K562 (cell line): Measurements from ENCODE around the gene ARHGEF25. TPM values are rescaled to one million over a fixed set of nuclear protein-coding genes. Genes with fewer than 3 reads are reported as not detected.
"Not testable (repeated sequence)": the region's sequence is repeated elsewhere in the genome, so short reads cannot be mapped to it uniquely, and the experiment has no call there.

Source experiments
- ATAC-seq: fragments of 200-7000 bp; cut with Tn5 transposase; 3 replicates; pipeline ENCODE4 v1.9.1; 2020; ENCODE audit warnings: moderate library complexity
- BruUV-seq: library from RNA; stranded (reverse); fragments of 400-500 nt; replicated peaks from 2 replicates; lab custom pipeline; 2021; lab: Mats Ljungman, UMichigan
- CTCF ChIA-PET: fragments of 300-600 bp; formaldehyde crosslinking; extraction: SDS; loops from one replicate; lab custom pipeline; 2021; ENCODE audit warnings: low intra/inter-chr PET ratio; lab: Yijun Ruan, JAX
- POLR2A ChIA-PET: fragments of 300-600, 350-650 bp; sonication (Branson Sonifier 250); formaldehyde crosslinking; extraction: SDS; loops from one replicate; lab custom pipeline; 2021; ENCODE audit warnings: antibody characterized with exemption, inconsistent platforms; lab: Yijun Ruan, JAX
- DNase-seq, 4 experiments: peaks; one replicate each; pipeline versions ENCODE4 v3.0.0 to v3.0.0-alpha.2; 2011 to 2018; ENCODE audit warnings: low spot score in 3 of 4, mixed read lengths in 3 of 4; ENCODE audit errors: extremely low read depth in 1 of 4
- FAIRE-seq: peaks from 2 replicates; lab custom pipeline; 2011; peaks lifted over from hg19 to GRCh38; lab: Jason Lieb, UNC
- H2AFZ ChIP-seq: 2 replicates; pipeline ENCODE4 v1.6.0; 2011; ENCODE audit warnings: low read depth, low read length, control low read depth, inconsistent platforms
- H3K27ac ChIP-seq: fragments of 200-600 bp; 3 replicates; pipeline ENCODE4 v1.8.0; 2011; ENCODE audit warnings: low read depth, mild to moderate bottlenecking, control low read depth, inconsistent platforms, low read length, moderate library complexity, mixed read lengths; ENCODE audit errors: extremely low read depth
- H3K27me3 ChIP-seq, 2 experiments: fragments of 300-600 bp in 1 of 2; 2 replicates in 1 of 2; 3 replicates in 1 of 2; pipeline versions ENCODE4 v1.6.0 to v1.8.0; 2011; ENCODE audit warnings: inconsistent platforms in 2 of 2, low read length in 2 of 2, mild to moderate bottlenecking in 1 of 2, mixed read lengths in 1 of 2, moderate library complexity in 1 of 2; ENCODE audit not compliant: control insufficient read depth in 2 of 2, insufficient read depth in 2 of 2
- H3K36me3 ChIP-seq: fragments of 300-600 bp; 3 replicates; pipeline ENCODE4 v1.8.0; 2011; ENCODE audit warnings: mild to moderate bottlenecking, low read length, inconsistent platforms; ENCODE audit not compliant: control insufficient read depth, insufficient read depth
- H3K4me1 ChIP-seq, 2 experiments: fragments of 200-600 bp in 1 of 2; replicated peaks in 1 of 2; 2 replicates in 1 of 2; 3 replicates in 1 of 2; pipeline versions ENCODE4 v1.5.1 to v1.8.0; 2011; ENCODE audit warnings: inconsistent platforms in 2 of 2, low read length in 2 of 2, mild to moderate bottlenecking in 1 of 2, mixed read lengths in 1 of 2, moderate library complexity in 1 of 2; ENCODE audit not compliant: control insufficient read depth in 2 of 2, insufficient read depth in 2 of 2
- H3K4me2 ChIP-seq: 2 replicates; pipeline ENCODE4 v1.6.1; 2011; ENCODE audit warnings: low read length, control low read depth, inconsistent platforms, mixed read lengths; ENCODE audit not compliant: insufficient read depth
- H3K4me3 ChIP-seq: fragments of 200-600 bp; sonication (generic), shearing (Covaris generic); 2 replicates; pipeline ENCODE4 v1.5.1; 2016; ENCODE audit warnings: control low read depth, inconsistent platforms
- H3K79me2 ChIP-seq: fragments of 200-600 bp; 3 replicates; pipeline ENCODE4 v1.8.0; 2011; ENCODE audit warnings: low read length, inconsistent platforms; ENCODE audit not compliant: control insufficient read depth, insufficient read depth
- H3K9ac ChIP-seq, 2 experiments: 2 replicates each; pipeline versions ENCODE4 v1.6.0 to v1.6.1; 2011; ENCODE audit warnings: low read depth in 2 of 2, low read length in 2 of 2, control low read depth in 1 of 2, inconsistent platforms in 1 of 2, mild to moderate bottlenecking in 1 of 2, mixed read lengths in 1 of 2; ENCODE audit not compliant: insufficient read depth in 1 of 2
- H3K9me1 ChIP-seq: one replicate; pipeline ENCODE4 v1.6.0; 2011; ENCODE audit warnings: inconsistent platforms, mild to moderate bottlenecking, low read length, moderate library complexity; ENCODE audit not compliant: control insufficient read depth, insufficient read depth
- H3K9me3 ChIP-seq: replicated peaks from 2 replicates; pipeline ENCODE4 v1.5.1; 2011; ENCODE audit warnings: low read depth, low read length, inconsistent platforms; ENCODE audit not compliant: control insufficient read depth, insufficient read depth
- H4K20me1 ChIP-seq: replicated peaks from 2 replicates; pipeline ENCODE4 v1.6.1; 2011; ENCODE audit warnings: low read length, inconsistent platforms, mixed read lengths; ENCODE audit not compliant: control insufficient read depth, insufficient read depth
- ATF1 ChIP-seq, 2 experiments: fragments of 450-650 bp in 1 of 2; IDR thresholded peaks; 2 replicates each; pipeline ENCODE4 v1.6.1; 2016; ENCODE audit warnings: missing compliant biosample characterization in 1 of 2, missing genetic modification characterization in 1 of 2
- CBX5 ChIP-seq: IDR thresholded peaks from 2 replicates; pipeline ENCODE4 v1.6.1; 2014; ENCODE audit warnings: low read depth, borderline replicate concordance
- NFRKB ChIP-seq: fragments of 450-650 bp; IDR thresholded peaks from 2 replicates; pipeline ENCODE4 v1.6.1; 2016; ENCODE audit warnings: low read depth
- PHF20 ChIP-seq: fragments of 450-650 bp; IDR thresholded peaks from 2 replicates; pipeline ENCODE4 v1.6.1; 2018; ENCODE audit not compliant: partially characterized antibody
- POLR2G ChIP-seq: fragments of 200-400 bp; formaldehyde crosslinking; IDR thresholded peaks from 2 replicates; pipeline ENCODE4 v1.6.1; 2017; ENCODE audit warnings: low read depth, mild to moderate bottlenecking, antibody characterized with exemption, low read length, moderate library complexity
- TAF7 ChIP-seq: fragments of 450-650 bp; IDR thresholded peaks from 2 replicates; pipeline ENCODE4 v1.6.1; 2016; ENCODE audit warnings: missing genetic modification characterization, missing compliant biosample characterization
- TRIM24 ChIP-seq, 2 experiments: fragments of 450-650 bp; IDR thresholded peaks; 2 replicates each; pipeline ENCODE4 v1.6.1; 2016
- TRIM28 ChIP-seq: fragments of 450-650 bp; IDR thresholded peaks from 2 replicates; pipeline ENCODE4 v1.6.1; 2017
- ZFP36 ChIP-seq: fragments of 150-350 bp; IDR thresholded peaks from 2 replicates; pipeline ENCODE4 v1.6.1; 2018; ENCODE audit warnings: low read length, low read depth; ENCODE audit not compliant: partially characterized antibody
- ZNF592 ChIP-seq: fragments of 450-650 bp; IDR thresholded peaks from 2 replicates; pipeline ENCODE4 v1.6.1; 2017; ENCODE audit warnings: antibody characterized with exemption, mild to moderate bottlenecking
- WGBS: fragments of 100-300 bp; shearing (Covaris generic); methylation state at CpG from one replicate; pipeline ENCODE4 v1.1.6; 2016; ENCODE audit warnings: low coverage, mixed read lengths; ENCODE audit not compliant: insufficient coverage; ENCODE audit errors: missing lambda C conversion rate; 5-methylcytosine and 5-hydroxymethylcytosine counted together
- in situ Hi-C: fragments of 300-500 bp; cut with MboI; formaldehyde crosslinking; loops from 4 replicates; pipeline ENCODE4 v1.15.0; 2018; ENCODE audit warnings: inconsistent platforms, mixed read lengths
- intact Hi-C: fragments of 100-400 bp; cut with micrococcal nuclease; formaldehyde crosslinking; loops from 2 replicates; pipeline ENCODE4 v1.14.2; 2022
- polyA plus RNA-seq, 8 experiments: library from polyadenylated mRNA; depleted of rRNA in 4 of 8; stranded (reverse) in 5 of 8; unstranded in 3 of 8; fragments of >200 nt; fragmentation: Nextera tagmentation in 2 of 8; fragmentation: Illumina TruSeq in 1 of 8; extraction: Ambion mirVana in 2 of 8; extraction: Trizol in 1 of 8; gene quantifications; 2 replicates each; pipeline versions ENCODE4 v1.2.1 to v1.2.3, GENCODE V29; 2011 to 2014; ENCODE audit warnings: inconsistent platforms in 1 of 8, missing spikeins in 1 of 8
- total RNA-seq, 7 experiments: library from RNA; depleted of rRNA in 6 of 7; stranded (reverse); fragments of >200 nt in 6 of 7; fragmentation: Illumina TruSeq in 2 of 7; extraction: Trizol in 2 of 7; gene quantifications; 2 replicates each; pipeline versions ENCODE4 v1.2.1 to v1.2.3, GENCODE V29; 2011 to 2021; ENCODE audit warnings: low replicate concordance in 1 of 7

ARHGEF25 gene
- total and polyA plus RNA-seq, 9 of the 15 experiments (the other 6 are each of a cell fraction or from before 2014, with no cell fraction given): 0.13 to 17.3 (median 11.6) TPM

GRCh38 chr12:57645990-57646658, 34.9 kb downstream of the ARHGEF25 start:
- POLR2A ChIA-PET: interaction anchor here (0.8 kb wide), 1 partner anchor 14 kb away, joined by 3 read pairs; no protein-coding TSS in a partner anchor
- intact Hi-C loops: not testable (repeated sequence)

More at GRCh38 chr12:57645990-57646658, 34.9 kb downstream of the ARHGEF25 start:
- H3K36me3 ChIP-seq; in situ Hi-C loops; H3K27me3 ChIP-seq; CTCF ChIA-PET; H3K79me2 ChIP-seq; H3K9me3 ChIP-seq; FAIRE-seq; H3K9me1 ChIP-seq; H4K20me1 ChIP-seq; H3K4me3 ChIP-seq; TF ChIP-seq ATF1 (CRISPR knock-in tag; IDR thresholded peaks at IDR 0.05): not testable (repeated sequence)
- Histone ChIP-seq H3K9ac (peak overlapping the region in 1 of 2 experiments; percentile 38; a peak in 2 of 4 replicates), H3K27ac (peak overlapping the region; percentile 69), H3K4me1 (peaks cover 7 to 11% of the 10 kb centered on the region in 2 experiments; a peak in 3 of 5 replicates), H3K4me2 (peak overlapping the region; percentile 60), H2AFZ (peak overlapping the region; percentile 86)
- ATAC-seq: peak; percentile 76
- 25% methylated on average over 8 of the region's 13 CpGs for WGBS
- peak in 1 of 4 experiments; percentile 59 for DNase-seq
- TF ChIP-seq TAF7 (tag) (0 out of 2 replicates have a peak, but pooled peaks have one; percentile 14), CBX5 (0 out of 2 replicates have a peak, but pooled peaks have one; percentile 51), ATF1 (tag; IDR thresholded peaks at IDR 0.05) (0 out of 2 replicates have a peak, but pooled peaks have one; percentile 28), ZNF592 (peak; percentile 67; the same call in 1 of the 2 replicates), POLR2G (peak; percentile 25; the same call in 1 of the 2 replicates), ZFP36 (peak; percentile 87), PHF20 (peak; percentile 22), TRIM28 (peak; percentile 76), TRIM24 (IDR thresholded peaks at IDR 0.05) (0 out of 4 replicates have a peak, but pooled peaks of 1 of the 2 experiments have one; percentile 10), NFRKB (0 out of 2 replicates have a peak, but pooled peaks have one; percentile 46)
- BruUV-seq: TSS peak; percentile 86
